ENCODE measurements around the gene HDLBP.

GRCh38 chr2:241219856-241220356 lies 95.6 kb downstream of the HDLBP start:
- TF ChIP-seq CTCF (conservative IDR thresholded peaks at IDR 0.05; ENCODE audit: low read depth in 2 of 2): no peak
- no peak for TF ChIP-seq EZH2 (IDR thresholded peaks at IDR 0.05; ENCODE audit: low read depth, unreplicated experiment)
- no peak for TF ChIP-seq POLR2AphosphoS5 (IDR thresholded peaks at IDR 0.05; ENCODE audit: low read depth)
- TF ChIP-seq STAT1 (IDR thresholded peaks at IDR 0.05; ENCODE audit: unreplicated experiment): no peak
- TF ChIP-seq EZH2phosphoT487 (IDR thresholded peaks at IDR 0.05; ENCODE audit: unreplicated experiment): no peak
- no peak for TF ChIP-seq CREB1 (CRISPR knock-in tag; IDR thresholded peaks at IDR 0.05; ENCODE audit: low read depth)
